Skin epidermis (tissue), 12 donors: ENCODE data around the gene UBE2F.
"Not testable (repeated sequence)": the region's sequence is repeated elsewhere in the genome, so short reads cannot be mapped to it uniquely, and the experiment has no call there.

ENCODE experiments used
- H3K27ac ChIP-seq, 21 experiments: fragments of 200-600 bp; sonication (generic) in 11 of 21; one replicate each; pipeline ENCODE4 v1.5.0; 2020; ENCODE audit warnings: mild to moderate bottlenecking in 3 of 21, inconsistent platforms in 2 of 21, moderate library complexity in 2 of 21
- H3K4me3 ChIP-seq, 7 experiments: fragments of 200-600 bp; sonication (generic) in 2 of 7; one replicate each; pipeline ENCODE4 v1.5.0; 2020; ENCODE audit warnings: inconsistent platforms in 2 of 7, mild to moderate bottlenecking in 2 of 7, moderate library complexity in 1 of 7

Gene UBE2F

GRCh38 chr2:238038203-238038602 lies 71.4 kb downstream of the UBE2F start:
- no peak overlapping the region for H3K4me3 ChIP-seq

GRCh38 chr2:238039151-238039550 lies 72.3 kb downstream of the UBE2F start:
- H3K27ac ChIP-seq: no peak overlapping the region
- no peak overlapping the region for H3K4me3 ChIP-seq

More at GRCh38 chr2:238038203-238038602, 71.4 kb downstream of the UBE2F start:
- H3K27ac ChIP-seq: no peak overlapping the region

- Histone ChIP-seq H3K27ac (no peak overlapping the region), H3K4me3 (no peak overlapping the region)
These were observed 73.2 kb downstream of the UBE2F start for GRCh38 chr2:238039985-238040384.

GRCh38 chr2:238040918-238041317 lies 74.1 kb downstream of the UBE2F start:
- no peak overlapping the region for H3K27ac ChIP-seq
- no peak overlapping the region for H3K4me3 ChIP-seq

GRCh38 chr2:238042090-238042489 lies 75.3 kb downstream of the UBE2F start:
- no peak overlapping the region for H3K4me3 ChIP-seq
- peak overlapping the region in 1 of 21 experiments; percentile 6 for H3K27ac ChIP-seq

- H3K27ac ChIP-seq: no peak overlapping the region
- no peak overlapping the region for H3K4me3 ChIP-seq
These were observed 76.2 kb downstream of the UBE2F start for GRCh38 chr2:238042849-238043584.

- Histone ChIP-seq H3K4me3 (no peak overlapping the region), H3K27ac (no peak overlapping the region)
These were observed 77.0 kb downstream of the UBE2F start for GRCh38 chr2:238043851-238044250.

GRCh38 chr2:238045575-238045974 lies 78.8 kb downstream of the UBE2F start:
- H3K4me3 ChIP-seq: no peak overlapping the region
- no peak overlapping the region for H3K27ac ChIP-seq

- no peak overlapping the region for H3K4me3 ChIP-seq
- no peak overlapping the region for H3K27ac ChIP-seq
These were observed 80.0 kb downstream of the UBE2F start for GRCh38 chr2:238046725-238047270.

GRCh38 chr2:238053191-238053776 lies 86.5 kb downstream of the UBE2F start:
- Histone ChIP-seq H3K4me3 (no peak overlapping the region), H3K27ac (no peak overlapping the region)

- Histone ChIP-seq H3K27ac (no peak overlapping the region), H3K4me3 (no peak overlapping the region)
These were observed 89.0 kb downstream of the UBE2F start for GRCh38 chr2:238055841-238056240.

- not testable (repeated sequence) for H3K27ac ChIP-seq, H3K4me3 ChIP-seq
These were observed 91.1 kb downstream of the UBE2F start for GRCh38 chr2:238057696-238058575.

- H3K27ac ChIP-seq: no peak overlapping the region
- peak overlapping the region in 1 of 7 experiments; percentile 91 for H3K4me3 ChIP-seq
These were observed 92.7 kb downstream of the UBE2F start for GRCh38 chr2:238059505-238059904.

GRCh38 chr2:238060096-238060541 lies 93.3 kb downstream of the UBE2F start:
- H3K4me3 ChIP-seq: peak overlapping the region; percentile 69 to 95 (median 89)

GRCh38 chr2:238060542-238061314 lies 93.9 kb downstream of the UBE2F start, which contains the start of gene SCLY:
Gene SCLY, plus strand, starts transcription at chr2:238061001. Its CDS starts 54 bp downstream, at chr2:238061055.
- Histone ChIP-seq H3K27ac (peak within 1 kb of the TSS; percentile 72 to 98 (median 92)), H3K4me3 (peak within 1 kb of the TSS; percentile 69 to 95 (median 89))

More at GRCh38 chr2:238060096-238060541, 93.3 kb downstream of the UBE2F start:
- peak overlapping the region; percentile 72 to 98 (median 92) for H3K27ac ChIP-seq

GRCh38 chr2:238061315-238062202 lies 94.7 kb downstream of the UBE2F start:
- peak overlapping the region; percentile 69 to 95 (median 89) for H3K4me3 ChIP-seq
- peak overlapping the region in 20 of 21 experiments; percentile 16 to 98 (median 82) for H3K27ac ChIP-seq

- Histone ChIP-seq H3K27ac (no peak overlapping the region), H3K4me3 (no peak overlapping the region)
These were observed 96.8 kb downstream of the UBE2F start for GRCh38 chr2:238063414-238064189.
